K562 (cell line): ENCODE results near the gene NAV2.

ENCODE experiments used
- ELF1 ChIP-seq: fragments of 200-800 bp; sonication (Bioruptor generic); IDR thresholded peaks from 2 replicates; pipeline ENCODE4 v1.6.1; 2016; ENCODE audit warnings: missing genetic modification characterization, missing compliant biosample characterization
- JUND ChIP-seq, 2 experiments: IDR thresholded peaks; 2 replicates in 1 of 2; 3 replicates in 1 of 2; pipeline ENCODE4 v1.6.1; 2011; ENCODE audit warnings: borderline replicate concordance in 2 of 2, low read depth in 2 of 2, low read length in 2 of 2, improper control_type of control experiment in 1 of 2, missing biosample characterization in 1 of 2, missing genetic modification characterization in 1 of 2, missing genetic modification reagents in 1 of 2
- KLF13 ChIP-seq: fragments of 450-650 bp; IDR thresholded peaks from 2 replicates; pipeline ENCODE4 v1.6.1; 2016; ENCODE audit warnings: missing genetic modification characterization, low read depth, mild to moderate bottlenecking, missing compliant biosample characterization, moderate library complexity, borderline replicate concordance
- NR2C2 ChIP-seq, 2 experiments: fragments of 200-800 bp in 1 of 2; sonication (Bioruptor generic) in 1 of 2; sonication (generic) in 1 of 2; formaldehyde crosslinking in 1 of 2; IDR thresholded peaks; 2 replicates each; pipeline versions ENCODE4 v1.6.1 to v1.8.0; 2016 to 2022; ENCODE audit warnings: mild to moderate bottlenecking in 1 of 2, missing compliant biosample characterization in 1 of 2, missing genetic modification characterization in 1 of 2, missing genetic modification reagents in 1 of 2
- POLR2A ChIP-seq: fragments of 450-650 bp; conservative IDR thresholded peaks from 2 replicates; pipeline ENCODE4 v1.6.1; 2016
- RFX5 ChIP-seq: IDR thresholded peaks from 2 replicates; pipeline ENCODE4 v1.6.1; 2011; ENCODE audit warnings: low read depth, mild to moderate bottlenecking, improper control_type of control experiment, low read length
- SMC3 ChIP-seq: conservative IDR thresholded peaks from 2 replicates; pipeline ENCODE4 v1.6.1; 2011; ENCODE audit warnings: low read depth, low read length, improper control_type of control experiment; ENCODE audit not compliant: insufficient read depth
- SRF ChIP-seq, 2 experiments: fragments of 250-450, 450-650 bp in 1 of 2; sonication (Bioruptor Pico) in 1 of 2; sonication (generic) in 1 of 2; formaldehyde crosslinking; IDR thresholded peaks; 2 replicates each; pipeline versions ENCODE4 v1.5.0 to v1.5.1; 2020 to 2022; ENCODE audit warnings: mild to moderate bottlenecking in 1 of 2, missing genetic modification reagents in 1 of 2
- ZNF174 ChIP-seq: fragments of 250-450 bp; sonication (Bioruptor Pico); IDR thresholded peaks from 2 replicates; pipeline ENCODE4 v1.4.0; 2020; ENCODE audit warnings: mild to moderate bottlenecking
- TF ChIP-seq, protein P1 (sequence below): IDR thresholded peaks from 2 replicates; pipeline ENCODE4 v1.6.1; 2016; ENCODE audit warnings: missing genetic modification characterization, missing compliant biosample characterization
- TF ChIP-seq, protein P2 (sequence below), 2 experiments: IDR thresholded peaks; 2 replicates each; pipeline ENCODE4 v1.6.1; 2011; ENCODE audit warnings: borderline replicate concordance in 1 of 2, control low read depth in 1 of 2, low read depth in 1 of 2, low read length in 1 of 2, mild to moderate bottlenecking in 1 of 2, mixed read lengths in 1 of 2, moderate library complexity in 1 of 2; ENCODE audit not compliant: insufficient read depth in 1 of 2, insufficient read length in 1 of 2, poor library complexity in 1 of 2, severe bottlenecking in 1 of 2; ENCODE audit errors: extremely low read depth in 1 of 2
- TF ChIP-seq, protein P3 (sequence below): fragments of 250-450 bp; sonication (Bioruptor Pico); IDR thresholded peaks from 2 replicates; pipeline ENCODE4 v1.5.0; 2021
- TF ChIP-seq, protein P4 (sequence below): fragments of 450-650 bp; IDR thresholded peaks from 2 replicates; pipeline ENCODE4 v1.6.1; 2016; ENCODE audit warnings: mild to moderate bottlenecking
- TF ChIP-seq, protein P5 (sequence below): fragments of 450-650 bp; formaldehyde crosslinking; IDR thresholded peaks from 2 replicates; pipeline ENCODE4 v1.4.0; 2022; ENCODE audit warnings: missing genetic modification characterization

DNA sequence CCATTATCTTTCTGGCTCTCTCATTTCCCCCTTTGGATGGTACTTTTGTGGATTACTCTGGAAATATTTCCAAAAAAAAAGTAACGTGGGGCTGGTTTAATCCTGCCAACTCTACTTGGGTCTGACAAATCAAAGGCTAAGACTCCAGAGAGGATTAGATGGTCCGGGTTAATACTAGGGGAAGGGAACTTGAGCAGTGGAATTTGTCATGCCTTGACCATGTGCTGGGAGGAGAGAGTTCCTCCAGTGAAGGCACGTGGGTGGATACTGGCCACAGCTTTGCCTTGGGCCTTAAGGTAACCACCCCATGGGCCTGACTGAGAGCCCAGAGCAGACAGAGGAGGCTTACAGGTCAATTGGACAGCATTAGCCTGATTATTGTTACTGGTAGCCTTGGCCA lies 120.3 kb downstream of the NAV2 start:
- TF ChIP-seq, protein P1, sequence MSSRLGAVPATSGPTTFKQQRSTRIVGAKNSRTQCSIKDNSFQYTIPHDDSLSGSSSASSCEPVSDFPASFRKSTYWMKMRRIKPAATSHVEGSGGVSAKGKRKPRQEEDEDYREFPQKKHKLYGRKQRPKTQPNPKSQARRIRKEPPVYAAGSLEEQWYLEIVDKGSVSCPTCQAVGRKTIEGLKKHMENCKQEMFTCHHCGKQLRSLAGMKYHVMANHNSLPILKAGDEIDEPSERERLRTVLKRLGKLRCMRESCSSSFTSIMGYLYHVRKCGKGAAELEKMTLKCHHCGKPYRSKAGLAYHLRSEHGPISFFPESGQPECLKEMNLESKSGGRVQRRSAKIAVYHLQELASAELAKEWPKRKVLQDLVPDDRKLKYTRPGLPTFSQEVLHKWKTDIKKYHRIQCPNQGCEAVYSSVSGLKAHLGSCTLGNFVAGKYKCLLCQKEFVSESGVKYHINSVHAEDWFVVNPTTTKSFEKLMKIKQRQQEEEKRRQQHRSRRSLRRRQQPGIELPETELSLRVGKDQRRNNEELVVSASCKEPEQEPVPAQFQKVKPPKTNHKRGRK (tag): no peak
- TF ChIP-seq SRF (CRISPR knock-in tag; IDR thresholded peaks at IDR 0.05) (no peak), JUND (IDR thresholded peaks at IDR 0.05; ENCODE audit: borderline replicate concordance, low read depth, low read length) (no peak), JUND (tag; IDR thresholded peaks at IDR 0.05; ENCODE audit: borderline replicate concordance, low read depth, low read length) (no peak), POLR2A (no peak), NR2C2 (CRISPR knock-in tag; IDR thresholded peaks at IDR 0.05) (no peak), NR2C2 (tag; IDR thresholded peaks at IDR 0.05) (no peak), SMC3 (no peak), ZNF174 (CRISPR knock-in tag) (no peak), RFX5 (no peak), KLF13 (tag) (no peak), ELF1 (tag) (no peak)
- TF ChIP-seq, protein P2, sequence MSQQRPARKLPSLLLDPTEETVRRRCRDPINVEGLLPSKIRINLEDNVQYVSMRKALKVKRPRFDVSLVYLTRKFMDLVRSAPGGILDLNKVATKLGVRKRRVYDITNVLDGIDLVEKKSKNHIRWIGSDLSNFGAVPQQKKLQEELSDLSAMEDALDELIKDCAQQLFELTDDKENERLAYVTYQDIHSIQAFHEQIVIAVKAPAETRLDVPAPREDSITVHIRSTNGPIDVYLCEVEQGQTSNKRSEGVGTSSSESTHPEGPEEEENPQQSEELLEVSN (IDR thresholded peaks at IDR 0.05; ENCODE audit: borderline replicate concordance in 1 of 2, extremely low read depth in 1 of 2, insufficient read depth in 1 of 2, insufficient read length in 1 of 2, low read depth in 1 of 2, low read length in 1 of 2, poor library complexity in 1 of 2, severe bottlenecking in 1 of 2): no peak
- TF ChIP-seq, protein P3, sequence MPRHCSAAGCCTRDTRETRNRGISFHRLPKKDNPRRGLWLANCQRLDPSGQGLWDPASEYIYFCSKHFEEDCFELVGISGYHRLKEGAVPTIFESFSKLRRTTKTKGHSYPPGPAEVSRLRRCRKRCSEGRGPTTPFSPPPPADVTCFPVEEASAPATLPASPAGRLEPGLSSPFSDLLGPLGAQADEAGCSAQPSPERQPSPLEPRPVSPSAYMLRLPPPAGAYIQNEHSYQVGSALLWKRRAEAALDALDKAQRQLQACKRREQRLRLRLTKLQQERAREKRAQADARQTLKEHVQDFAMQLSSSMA (CRISPR knock-in tag): no peak
- TF ChIP-seq, protein P4, sequence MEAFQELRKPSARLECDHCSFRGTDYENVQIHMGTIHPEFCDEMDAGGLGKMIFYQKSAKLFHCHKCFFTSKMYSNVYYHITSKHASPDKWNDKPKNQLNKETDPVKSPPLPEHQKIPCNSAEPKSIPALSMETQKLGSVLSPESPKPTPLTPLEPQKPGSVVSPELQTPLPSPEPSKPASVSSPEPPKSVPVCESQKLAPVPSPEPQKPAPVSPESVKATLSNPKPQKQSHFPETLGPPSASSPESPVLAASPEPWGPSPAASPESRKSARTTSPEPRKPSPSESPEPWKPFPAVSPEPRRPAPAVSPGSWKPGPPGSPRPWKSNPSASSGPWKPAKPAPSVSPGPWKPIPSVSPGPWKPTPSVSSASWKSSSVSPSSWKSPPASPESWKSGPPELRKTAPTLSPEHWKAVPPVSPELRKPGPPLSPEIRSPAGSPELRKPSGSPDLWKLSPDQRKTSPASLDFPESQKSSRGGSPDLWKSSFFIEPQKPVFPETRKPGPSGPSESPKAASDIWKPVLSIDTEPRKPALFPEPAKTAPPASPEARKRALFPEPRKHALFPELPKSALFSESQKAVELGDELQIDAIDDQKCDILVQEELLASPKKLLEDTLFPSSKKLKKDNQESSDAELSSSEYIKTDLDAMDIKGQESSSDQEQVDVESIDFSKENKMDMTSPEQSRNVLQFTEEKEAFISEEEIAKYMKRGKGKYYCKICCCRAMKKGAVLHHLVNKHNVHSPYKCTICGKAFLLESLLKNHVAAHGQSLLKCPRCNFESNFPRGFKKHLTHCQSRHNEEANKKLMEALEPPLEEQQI: no peak
- TF ChIP-seq, protein P5, sequence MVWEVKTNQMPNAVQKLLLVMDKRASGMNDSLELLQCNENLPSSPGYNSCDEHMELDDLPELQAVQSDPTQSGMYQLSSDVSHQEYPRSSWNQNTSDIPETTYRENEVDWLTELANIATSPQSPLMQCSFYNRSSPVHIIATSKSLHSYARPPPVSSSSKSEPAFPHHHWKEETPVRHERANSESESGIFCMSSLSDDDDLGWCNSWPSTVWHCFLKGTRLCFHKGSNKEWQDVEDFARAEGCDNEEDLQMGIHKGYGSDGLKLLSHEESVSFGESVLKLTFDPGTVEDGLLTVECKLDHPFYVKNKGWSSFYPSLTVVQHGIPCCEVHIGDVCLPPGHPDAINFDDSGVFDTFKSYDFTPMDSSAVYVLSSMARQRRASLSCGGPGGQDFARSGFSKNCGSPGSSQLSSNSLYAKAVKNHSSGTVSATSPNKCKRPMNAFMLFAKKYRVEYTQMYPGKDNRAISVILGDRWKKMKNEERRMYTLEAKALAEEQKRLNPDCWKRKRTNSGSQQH (CRISPR knock-in tag): no peak
